ENCODE data around the gene EFTUD2.

DNA sequence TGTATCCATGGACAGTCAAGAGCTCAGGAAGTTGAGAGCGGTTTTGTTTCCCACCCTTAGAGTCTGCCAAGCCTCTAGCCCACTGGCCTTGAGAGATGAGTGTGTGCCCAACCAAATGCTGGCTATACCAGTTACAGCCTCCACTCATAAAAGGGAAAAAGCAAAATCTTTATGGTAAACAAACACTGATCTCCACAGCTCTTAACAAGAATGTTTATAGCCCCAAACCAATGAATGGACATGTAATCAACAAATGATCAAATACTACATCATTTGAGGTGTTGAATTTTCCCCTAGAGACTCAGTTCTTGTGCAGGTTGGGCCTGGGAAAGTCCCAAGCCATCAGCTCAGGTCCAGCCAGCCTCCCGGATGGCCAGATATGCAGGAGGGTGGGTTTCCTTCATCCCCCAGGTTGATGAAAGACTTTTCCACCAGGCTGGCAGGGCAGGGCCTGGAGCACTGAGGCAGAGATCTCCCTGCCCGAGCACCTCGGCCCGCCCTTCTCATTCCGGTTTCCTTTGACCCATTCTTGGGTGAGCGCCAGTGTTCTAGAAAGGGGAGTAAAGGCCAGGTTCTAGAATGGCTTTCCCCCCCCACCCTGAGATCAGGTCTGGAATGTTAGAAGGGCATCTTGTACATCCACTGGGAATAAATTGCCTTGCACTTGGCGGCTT lies 3.9 kb upstream of the EFTUD2 start:
- TF ChIP-seq EGR1 (conservative IDR thresholded peaks at IDR 0.05) (no peak), CREB1 (IDR thresholded peaks at IDR 0.05) (no peak), CREB1 (CRISPR knock-in tag; IDR thresholded peaks at IDR 0.05) (no peak), NR1H2 (CRISPR knock-in tag; IDR thresholded peaks at IDR 0.05) (no peak)

Data from K562 (cell line).